Heart right ventricle (tissue), 16 donors: ENCODE measurements around the gene ATF4. TPM values are rescaled to one million over a fixed set of nuclear protein-coding genes. Genes with fewer than 3 reads are reported as not detected.

Experiments
- ATAC-seq, 8 donors: fragments of 200-7000 bp; cut with Tn5 transposase; one replicate each; pipeline ENCODE4 v1.9.1; 2020; ENCODE audit warnings: mild to moderate bottlenecking in 8 of 8, moderate library complexity in 8 of 8, moderate number of reproducible peaks in 1 of 8
- DNase-seq, 2 donors: peaks; one replicate each; pipeline ENCODE4 v3.0.0-alpha.2; 2020
- H3K27ac ChIP-seq, 10 donors: fragments of 200-600 bp; sonication (generic) in 2 of 10; one replicate each; pipeline versions ENCODE4 v1.5.0 to v1.8.0; 2020 to 2022; ENCODE audit warnings: mild to moderate bottlenecking in 3 of 10
- H3K27me3 ChIP-seq, 7 donors: fragments of 200-600 bp; one replicate each; pipeline ENCODE4 v1.8.0; 2021 to 2022; ENCODE audit warnings: mild to moderate bottlenecking in 2 of 7
- H3K36me3 ChIP-seq, 9 donors: fragments of 200-600 bp; sonication (generic) in 1 of 9; one replicate each; pipeline versions ENCODE4 v1.5.0 to v1.8.0; 2020 to 2022; ENCODE audit warnings: mild to moderate bottlenecking in 2 of 9
- H3K4me1 ChIP-seq, 9 donors: fragments of 200-600 bp; sonication (generic) in 1 of 9; one replicate each; pipeline versions ENCODE4 v1.5.0 to v1.8.0; 2020 to 2022; ENCODE audit warnings: mild to moderate bottlenecking in 4 of 9
- H3K4me3 ChIP-seq, 10 donors: fragments of 200-600 bp; sonication (generic) in 2 of 10; one replicate each; pipeline versions ENCODE4 v1.5.0 to v1.8.0; 2020 to 2022; ENCODE audit warnings: mild to moderate bottlenecking in 7 of 10, moderate library complexity in 2 of 10
- H3K9me3 ChIP-seq, 11 donors: fragments of 200-600 bp in 10 of 11; sonication (generic) in 2 of 11; one replicate each; pipeline versions ENCODE4 v1.5.0 to v1.8.0; 2013 to 2022; ENCODE audit warnings: mild to moderate bottlenecking in 2 of 11, control low read depth in 1 of 11, moderate library complexity in 1 of 11
- CTCF ChIP-seq, 9 donors: fragments of 200-600 bp; sonication (generic) in 2 of 9; IDR thresholded peaks; one replicate each; pipeline versions ENCODE4 v1.5.0 to v1.8.0; 2021 to 2022; ENCODE audit warnings: antibody characterized with exemption in 9 of 9, mild to moderate bottlenecking in 5 of 9, moderate library complexity in 1 of 9
- WGBS, 2 donors: extraction: QIAGEN DNeasy Blood & Tissue Kit; methylation state at CpG; one replicate each; pipeline ENCODE4 v1.1.7; 2013; ENCODE audit warnings: inconsistent platforms in 1 of 2; 5-methylcytosine and 5-hydroxymethylcytosine counted together
- intact Hi-C, 10 donors: fragments of 100-400 bp; cut with DNase I; formaldehyde crosslinking; loops; one replicate each; pipeline versions ENCODE4 v1.11.1 to v1.14.2; 2022
- polyA plus RNA-seq, 2 donors: library from polyadenylated mRNA; stranded (reverse); fragments of 200-250 nt; gene quantifications; one replicate each; pipeline ENCODE4 v1.2.3, GENCODE V29; 2013
- total RNA-seq, 10 donors: library from RNA; stranded (reverse); fragmentation: NEBNext Ultra II Directional in 3 of 10; extraction: Animal tissue kit (Norgen Biotek cat#: 25700) in 3 of 10; gene quantifications; one replicate each; pipeline versions ENCODE4 v1.2.1 to v1.2.4, GENCODE V29; 2021 to 2023
- donor health status: Arrhythmogenic right ventricular cardiomyopathy.
- donor health status: ischemic (EF 13 %, LVEDD 7.1; RV severe dilation, severe dysfunction).
- donor health status: healthy with polysubstance abuse.
- donor health status: DM: no; HTN: yes; CAD: no.
- donor health status: DM: no; HTN: no; CAD: no.
- donor health status: ischemic (EF 25% LVEDD 6.9; RV normal size, moderate dysfunction).
- donor health status: ischemic (EF 25% LVEDD 5.7; RV mildly dilated, moderate dysfunction).
- donor health status: healthy.
- donor health status: DM: yes; HTN: yes; CAD: no.
- donor health status: Ischemic cardiomyopathy.
- donor health status: ischemic (EF 35%, LVEDD 5.7; RV mildly dilated, moderate dysfunction).
- donor health status: nonischemic (EF 11% LVEDD 7.7; RV severe dilation, severe dysfunction).
- donor health status: DM: yes; HTN: yes; CAD: no.
- donor health status: PGD.
- donor health status: ischemic (EF 29% LVEDD 5.4; RV normal size, mild dysfunction).
- donor health status: nonischemic (EF 23%, LVEDD 6.1; RV moderate dilation, normal function).

Gene ATF4
- total and polyA plus RNA-seq, 12 donors: 95.2 to 637 (median 161) TPM

GRCh38 chr22:39568278-39568981 lies 48.1 kb downstream of the ATF4 start:
- H3K27ac ChIP-seq: no peak overlapping the region
- ATAC-seq (no peak), DNase-seq (no peak)
- peaks cover 0 to 34% (median 11%) of the 10 kb centered on the region in 7 donors for H3K27me3 ChIP-seq
- no peaks in the 10 kb centered on the region for H3K36me3 ChIP-seq
- no peaks in the 10 kb centered on the region for H3K4me1 ChIP-seq
- H3K9me3 ChIP-seq: no peaks in the 10 kb centered on the region
- TF ChIP-seq CTCF (IDR thresholded peaks at IDR 0.05): no peak
- H3K4me3 ChIP-seq: no peak overlapping the region
- intact Hi-C loops: loop anchor here in 1 of 10 donors (10.0 kb wide), 1 partner anchor 56 kb away; no protein-coding TSS in a partner anchor
- 76 to 79% methylated on average over 18 to 19 of the region's 19 CpGs for WGBS, 2 donors

GRCh38 chr22:39569066-39569465 lies 48.7 kb downstream of the ATF4 start:
- Histone ChIP-seq H3K9me3 (no peaks in the 10 kb centered on the region), H3K36me3 (no peaks in the 10 kb centered on the region), H3K27me3 (peaks cover 0 to 28% (median 8%) of the 10 kb centered on the region in 7 donors), H3K27ac (no peak overlapping the region), H3K4me1 (no peaks in the 10 kb centered on the region), H3K4me3 (no peak overlapping the region)
- DNase-seq (no peak), ATAC-seq (no peak)
- no peak for TF ChIP-seq CTCF (IDR thresholded peaks at IDR 0.05)
- intact Hi-C loops: loop anchor here in 1 of 10 donors (10.0 kb wide), 1 partner anchor 56 kb away; no protein-coding TSS in a partner anchor
- 93% methylated on average over 7 of the region's 7 CpGs for WGBS, 2 donors

- Histone ChIP-seq H3K4me1 (no peaks in the 10 kb centered on the region), H3K36me3 (no peaks in the 10 kb centered on the region), H3K27ac (no peak overlapping the region), H3K9me3 (no peaks in the 10 kb centered on the region), H3K4me3 (no peak overlapping the region), H3K27me3 (peaks cover 0 to 18% (median 8%) of the 10 kb centered on the region in 7 donors)
- DNase-seq (no peak), ATAC-seq (no peak)
- no peak for TF ChIP-seq CTCF (IDR thresholded peaks at IDR 0.05)
- 75% methylated on average over 3 of the region's 3 CpGs for WGBS, 2 donors
- intact Hi-C loops: no loop called here
Measured at GRCh38 chr22:39570226-39570625, 49.9 kb downstream of the ATF4 start.

- Histone ChIP-seq H3K4me3 (no peak within 1 kb of the TSS), H3K36me3 (no peaks in the 10 kb centered on the region), H3K9me3 (no peaks in the 10 kb centered on the region), H3K27ac (no peak within 1 kb of the TSS), H3K27me3 (peaks cover 0 to 18% (median 8%) of the 10 kb centered on the region in 7 donors), H3K4me1 (no peaks in the 10 kb centered on the region)
- no peak for TF ChIP-seq CTCF (IDR thresholded peaks at IDR 0.05)
- DNase-seq (no peak), ATAC-seq (no peak)
- intact Hi-C loops: no loop called here
- WGBS, 2 donors: 76 to 83% methylated on average over 14 of the region's 14 CpGs
Measured at GRCh38 chr22:39570665-39571064, 50.3 kb downstream of the ATF4 start, which contains the start of gene CACNA1I. TSS of gene CACNA1I (plus strand) at chr22:39570753. CDS start at chr22:39570753, 0 bp downstream.
